GM12865 (cell line): ENCODE measurements around the gene JKAMP.
A peak's percentile ranks its signal among the peaks of the same experiment; 100 is the strongest.
"Not testable (repeated sequence)": the region's sequence is repeated elsewhere in the genome, so short reads cannot be mapped to it uniquely, and the experiment has no call there.

Source experiments
- DNase-seq: peaks from one replicate; pipeline ENCODE4 v3.0.0; 2010; ENCODE audit warnings: low read depth
- H3K4me3 ChIP-seq: 2 replicates; pipeline ENCODE4 v1.5.1; 2011; ENCODE audit warnings: mild to moderate bottlenecking, low read depth, low read length, control low read depth
- TF ChIP-seq, protein P1 (sequence below): IDR thresholded peaks from 2 replicates; pipeline ENCODE4 v1.5.1; 2011; ENCODE audit warnings: low read length, control low read depth, low read depth, inconsistent platforms; ENCODE audit not compliant: insufficient read depth; ENCODE audit errors: missing control alignments

JKAMP gene, protein sequence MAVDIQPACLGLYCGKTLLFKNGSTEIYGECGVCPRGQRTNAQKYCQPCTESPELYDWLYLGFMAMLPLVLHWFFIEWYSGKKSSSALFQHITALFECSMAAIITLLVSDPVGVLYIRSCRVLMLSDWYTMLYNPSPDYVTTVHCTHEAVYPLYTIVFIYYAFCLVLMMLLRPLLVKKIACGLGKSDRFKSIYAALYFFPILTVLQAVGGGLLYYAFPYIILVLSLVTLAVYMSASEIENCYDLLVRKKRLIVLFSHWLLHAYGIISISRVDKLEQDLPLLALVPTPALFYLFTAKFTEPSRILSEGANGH

DNA sequence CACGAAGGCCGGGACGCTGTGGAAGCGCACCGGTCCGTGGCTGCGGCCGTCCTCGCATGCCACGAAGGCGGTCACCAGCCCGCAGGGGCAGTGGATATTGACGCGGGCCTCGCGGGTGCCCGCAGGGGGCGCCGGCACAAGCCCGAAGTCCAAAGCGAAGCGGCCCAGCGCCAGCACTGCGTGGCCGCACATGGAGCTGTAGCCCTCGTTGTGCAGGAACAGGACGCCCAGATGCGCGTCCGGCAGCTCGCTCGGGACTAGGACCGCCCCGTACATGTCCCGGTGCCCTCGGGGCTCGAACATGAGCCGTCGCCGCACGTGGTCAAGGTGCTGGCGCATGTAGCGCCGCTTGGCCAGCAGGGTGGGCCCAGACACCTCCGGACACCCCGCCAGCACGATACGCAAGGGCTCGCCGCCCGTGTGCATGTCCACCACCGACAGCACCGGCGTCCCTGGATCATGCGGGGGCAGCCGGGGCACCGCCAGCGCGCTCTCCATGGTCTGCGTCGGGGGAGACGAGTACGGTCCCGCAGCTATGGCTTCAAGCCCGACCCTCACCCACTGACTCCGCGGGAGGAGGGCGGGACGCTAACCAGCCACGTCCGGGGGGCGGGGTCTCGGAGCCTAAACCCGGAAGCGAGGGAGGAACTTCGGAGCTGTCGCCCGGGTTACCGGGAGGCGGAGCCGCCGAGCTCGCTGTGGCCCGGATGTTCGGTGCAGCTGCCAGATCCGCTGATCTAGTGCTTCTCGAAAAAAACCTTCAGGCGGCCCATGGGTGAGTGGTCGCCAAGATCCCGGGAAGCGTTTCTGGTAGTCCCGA lies at the start of gene JKAMP, which contains the start of gene L3HYPDH:
Gene JKAMP (plus strand): TSS at position 699 of the 820 bp plus-strand sequence. CDS start 73 bp downstream, at position 772.
Gene L3HYPDH (minus strand): TSS at position 590 of the 820 bp plus-strand sequence. CDS start 92 bp downstream, at position 498.
- TF ChIP-seq, protein P1, sequence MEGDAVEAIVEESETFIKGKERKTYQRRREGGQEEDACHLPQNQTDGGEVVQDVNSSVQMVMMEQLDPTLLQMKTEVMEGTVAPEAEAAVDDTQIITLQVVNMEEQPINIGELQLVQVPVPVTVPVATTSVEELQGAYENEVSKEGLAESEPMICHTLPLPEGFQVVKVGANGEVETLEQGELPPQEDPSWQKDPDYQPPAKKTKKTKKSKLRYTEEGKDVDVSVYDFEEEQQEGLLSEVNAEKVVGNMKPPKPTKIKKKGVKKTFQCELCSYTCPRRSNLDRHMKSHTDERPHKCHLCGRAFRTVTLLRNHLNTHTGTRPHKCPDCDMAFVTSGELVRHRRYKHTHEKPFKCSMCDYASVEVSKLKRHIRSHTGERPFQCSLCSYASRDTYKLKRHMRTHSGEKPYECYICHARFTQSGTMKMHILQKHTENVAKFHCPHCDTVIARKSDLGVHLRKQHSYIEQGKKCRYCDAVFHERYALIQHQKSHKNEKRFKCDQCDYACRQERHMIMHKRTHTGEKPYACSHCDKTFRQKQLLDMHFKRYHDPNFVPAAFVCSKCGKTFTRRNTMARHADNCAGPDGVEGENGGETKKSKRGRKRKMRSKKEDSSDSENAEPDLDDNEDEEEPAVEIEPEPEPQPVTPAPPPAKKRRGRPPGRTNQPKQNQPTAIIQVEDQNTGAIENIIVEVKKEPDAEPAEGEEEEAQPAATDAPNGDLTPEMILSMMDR, result peak; percentile 53
- H3K4me3 ChIP-seq, result peak within 1 kb of the TSS; percentile 71
- DNase-seq, result peak; percentile 97

DNA sequence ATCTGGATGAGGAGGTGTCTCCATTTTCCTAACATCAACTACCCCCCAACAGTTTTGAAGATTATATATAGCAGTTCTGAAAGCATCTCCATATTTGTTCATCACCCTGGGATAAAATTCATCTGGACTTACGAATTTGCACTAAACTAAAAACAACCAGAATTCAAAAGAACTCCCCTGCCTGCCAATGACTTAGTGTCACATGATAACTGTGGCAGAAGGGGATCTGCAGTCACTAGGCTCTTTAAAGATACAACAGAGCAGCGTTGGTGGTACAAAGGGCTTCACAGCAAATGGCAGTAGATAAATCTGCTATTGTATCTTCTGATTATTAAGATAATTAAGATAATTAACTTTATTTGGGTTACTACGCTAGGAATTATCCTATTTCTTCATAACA lies 49.2 kb upstream of the JKAMP start:
- H3K4me3 ChIP-seq, result no peak overlapping the region
- DNase-seq, result no peak
- TF ChIP-seq, protein P1, result no peak

DNA sequence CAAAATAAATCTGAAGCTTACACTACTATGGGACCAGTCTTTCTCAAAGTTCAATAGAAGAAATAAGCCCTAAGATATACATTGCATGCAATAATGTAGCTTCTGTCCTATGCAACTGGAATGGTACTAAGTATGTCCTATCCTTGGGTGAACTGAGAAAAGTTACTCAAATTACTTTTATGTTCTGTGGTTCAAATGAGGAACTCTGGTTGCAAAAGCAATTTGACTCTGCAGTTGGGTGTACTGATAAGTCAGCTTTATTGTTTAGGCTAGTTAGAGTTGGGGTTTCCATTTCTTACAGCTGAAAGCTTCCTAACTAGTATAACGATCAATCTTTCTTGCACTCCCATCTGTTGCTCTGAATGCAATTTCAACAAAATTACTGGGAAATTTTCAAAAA lies 48.3 kb upstream of the JKAMP start:
- no peak overlapping the region for H3K4me3 ChIP-seq
- DNase-seq, result no peak
- TF ChIP-seq, protein P1, result no peak

DNA sequence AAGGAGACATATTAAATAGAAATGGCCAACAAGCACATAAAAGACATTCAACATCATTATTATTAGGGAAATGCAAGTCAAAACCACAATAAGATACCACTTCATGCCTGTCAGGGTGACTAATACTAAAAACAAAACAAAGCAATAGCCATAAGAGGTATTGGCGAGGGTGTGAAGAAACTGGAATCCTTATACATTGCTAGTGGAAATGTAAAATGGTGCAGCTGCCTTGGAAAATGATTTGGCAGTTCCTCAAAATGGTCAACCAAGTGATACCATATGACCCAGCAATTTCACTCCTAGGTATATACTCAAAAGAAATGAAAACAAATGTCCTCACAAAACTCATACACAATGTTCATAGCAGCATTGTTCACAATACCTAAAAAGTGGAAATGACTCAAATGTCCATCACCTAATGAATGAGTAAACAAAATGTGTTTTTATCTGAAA lies 46.1 kb upstream of the JKAMP start:
- TF ChIP-seq, protein P1, result no peak
- H3K4me3 ChIP-seq, result no peak overlapping the region
- no peak for DNase-seq

DNA sequence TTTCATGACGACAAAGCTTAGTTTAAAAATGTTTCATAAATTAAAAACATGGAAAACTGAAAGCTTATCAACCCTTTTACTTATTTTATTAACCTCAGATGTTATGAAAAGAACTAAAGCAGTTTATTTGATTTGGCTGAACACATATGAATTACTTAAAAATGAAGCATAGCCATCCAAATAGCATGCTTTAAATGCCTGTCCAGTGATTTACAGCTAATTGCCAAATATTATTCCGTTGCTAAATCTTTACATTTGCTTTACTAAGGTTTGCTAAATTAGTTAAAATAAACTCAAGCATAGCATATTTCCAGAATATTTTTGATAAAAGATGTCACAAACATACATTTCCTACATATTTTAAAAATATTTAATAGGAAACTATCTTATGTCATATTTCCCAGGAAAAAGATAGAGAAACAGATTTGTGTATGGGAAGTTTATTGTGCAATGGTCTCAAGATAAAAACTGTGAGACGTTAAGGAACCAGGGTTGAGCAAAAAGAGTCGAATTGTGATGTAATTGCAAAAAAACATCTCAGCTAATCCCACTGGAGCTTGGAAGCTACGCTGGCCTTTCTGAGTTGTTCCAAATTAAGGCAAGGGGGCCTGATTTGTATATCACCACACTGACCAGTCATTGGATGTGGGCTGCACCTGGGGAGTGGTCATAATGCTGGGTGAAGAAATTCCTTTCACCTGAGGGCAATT lies 44.9 kb upstream of the JKAMP start:
- TF ChIP-seq, protein P1, result no peak
- no peak overlapping the region for H3K4me3 ChIP-seq
- no peak for DNase-seq

DNA sequence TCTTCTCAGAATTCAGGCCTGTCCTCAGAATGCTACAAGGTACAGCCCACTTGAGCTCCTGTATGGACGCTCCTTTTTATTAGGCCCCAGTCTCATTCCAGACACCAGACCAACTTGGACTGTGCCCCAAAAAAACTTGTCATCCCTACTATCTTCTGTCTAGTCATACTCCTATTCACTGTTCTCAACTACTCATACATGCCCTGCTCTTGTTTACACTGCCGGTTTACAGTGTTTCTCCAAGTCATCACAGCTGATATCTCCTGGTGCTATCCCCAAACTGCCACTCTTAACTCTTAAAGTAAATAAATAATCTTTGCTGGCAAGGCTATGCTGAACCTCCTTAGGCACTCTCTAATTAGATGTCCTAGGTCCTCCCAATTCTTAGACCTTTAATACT lies 35.6 kb upstream of the JKAMP start:
- not testable (repeated sequence) for DNase-seq

DNA sequence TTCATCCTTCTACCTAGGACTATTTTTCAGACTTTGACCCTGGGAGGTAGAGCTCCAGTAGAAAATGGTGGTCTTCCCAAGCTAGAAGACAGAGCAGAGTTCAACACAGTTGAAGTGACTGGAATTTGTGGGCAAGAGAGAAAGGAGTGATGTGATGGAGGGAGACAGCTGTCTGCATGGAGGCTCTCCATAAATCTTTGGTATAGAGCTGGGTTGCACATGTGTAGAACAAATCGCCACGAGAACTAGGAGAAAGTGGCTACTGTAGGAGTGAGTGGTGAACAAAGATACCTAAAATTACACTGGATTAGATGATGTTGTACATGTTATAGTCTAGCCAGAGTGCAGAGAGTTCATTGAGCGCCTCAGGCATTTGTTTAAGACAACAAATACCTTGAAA lies 33.6 kb upstream of the JKAMP start:
- DNase-seq, result no peak
- no peak overlapping the region for H3K4me3 ChIP-seq

More for the DNA sequence above, 35.6 kb upstream of the JKAMP start:
- not testable (repeated sequence) for H3K4me3 ChIP-seq

More for the DNA sequence above, 33.6 kb upstream of the JKAMP start:
- TF ChIP-seq, protein P1, result no peak
